K562 (cell line): ENCODE results near the gene AGAP1. TPM values are rescaled to one million over a fixed set of nuclear protein-coding genes. Genes with fewer than 3 reads are reported as not detected.

Experiments used
- ARID2 ChIP-seq: fragments of 450-650 bp; IDR thresholded peaks from 2 replicates; pipeline ENCODE4 v1.6.1; 2017; ENCODE audit warnings: antibody characterized with exemption, mild to moderate bottlenecking
- ARNT ChIP-seq, 2 experiments: fragments of 450-650 bp; IDR thresholded peaks; 2 replicates each; pipeline ENCODE4 v1.6.1; 2016; ENCODE audit warnings: mild to moderate bottlenecking in 1 of 2
- ATF1 ChIP-seq, 2 experiments: fragments of 450-650 bp in 1 of 2; IDR thresholded peaks; 2 replicates each; pipeline ENCODE4 v1.6.1; 2016; ENCODE audit warnings: missing compliant biosample characterization in 1 of 2, missing genetic modification characterization in 1 of 2
- CHAMP1 ChIP-seq: fragments of 450-650 bp; IDR thresholded peaks from 2 replicates; pipeline ENCODE4 v1.6.1; 2016; ENCODE audit warnings: mild to moderate bottlenecking
- FOXA3 ChIP-seq, 2 experiments: fragments of 450-650 bp in 1 of 2; sonication (generic) in 1 of 2; formaldehyde crosslinking; IDR thresholded peaks in 1 of 2; conservative IDR thresholded peaks in 1 of 2; 2 replicates each; pipeline versions ENCODE4 v1.4.0 to v1.8.0; 2020 to 2022; ENCODE audit warnings: mild to moderate bottlenecking in 2 of 2, missing genetic modification reagents in 1 of 2
- GATAD2A ChIP-seq: fragments of 450-650 bp; IDR thresholded peaks from 2 replicates; pipeline ENCODE4 v1.6.1; 2017
- MAFG ChIP-seq: fragments of 450-650 bp; conservative IDR thresholded peaks from 2 replicates; pipeline ENCODE4 v1.6.1; 2016; ENCODE audit warnings: missing genetic modification characterization, missing compliant biosample characterization
- MAX ChIP-seq: sonication (generic); formaldehyde crosslinking; IDR thresholded peaks from 2 replicates; pipeline ENCODE4 v1.9.0; 2022; ENCODE audit warnings: mild to moderate bottlenecking, missing genetic modification reagents
- NRF1 ChIP-seq, 2 experiments: fragments of 450-650 bp; IDR thresholded peaks in 1 of 2; conservative IDR thresholded peaks in 1 of 2; 2 replicates each; pipeline ENCODE4 v1.6.1; 2014; ENCODE audit warnings: mild to moderate bottlenecking in 2 of 2
- SMAD1 ChIP-seq: fragments of 150-350 bp; IDR thresholded peaks from 2 replicates; pipeline ENCODE4 v1.6.1; 2014; ENCODE audit warnings: low read length, low read depth; ENCODE audit not compliant: partially characterized antibody
- SMARCE1 ChIP-seq: fragments of 450-650 bp; IDR thresholded peaks from 2 replicates; pipeline ENCODE4 v1.7.1; 2016; ENCODE audit warnings: mild to moderate bottlenecking
- THAP7 ChIP-seq: fragments of 250-450 bp; sonication (Bioruptor Pico); IDR thresholded peaks from 2 replicates; pipeline ENCODE4 v1.5.0; 2021
- TRIM24 ChIP-seq, 2 experiments: fragments of 450-650 bp; IDR thresholded peaks; 2 replicates each; pipeline ENCODE4 v1.6.1; 2016
- polyA plus RNA-seq, 8 experiments: library from polyadenylated mRNA; depleted of rRNA in 4 of 8; stranded (reverse) in 5 of 8; unstranded in 3 of 8; fragments of >200 nt; fragmentation: Nextera tagmentation in 2 of 8; fragmentation: Illumina TruSeq in 1 of 8; extraction: Ambion mirVana in 2 of 8; extraction: Trizol in 1 of 8; gene quantifications; 2 replicates each; pipeline versions ENCODE4 v1.2.1 to v1.2.3, GENCODE V29; 2011 to 2014; ENCODE audit warnings: inconsistent platforms in 1 of 8, missing spikeins in 1 of 8
- total RNA-seq, 7 experiments: library from RNA; depleted of rRNA in 6 of 7; stranded (reverse); fragments of >200 nt in 6 of 7; fragmentation: Illumina TruSeq in 2 of 7; extraction: Trizol in 2 of 7; gene quantifications; 2 replicates each; pipeline versions ENCODE4 v1.2.1 to v1.2.3, GENCODE V29; 2011 to 2021; ENCODE audit warnings: low replicate concordance in 1 of 7
- TF ChIP-seq, protein P1 (sequence below): IDR thresholded peaks from 2 replicates; pipeline ENCODE4 v1.6.1; 2012; ENCODE audit warnings: low read depth, low read length, improper control_type of control experiment, borderline replicate concordance
- TF ChIP-seq, protein P2 (sequence below): fragments of 450-650 bp; IDR thresholded peaks from 2 replicates; pipeline ENCODE4 v1.6.1; 2014; ENCODE audit warnings: low read depth, mild to moderate bottlenecking, moderate library complexity, borderline replicate concordance
- TF ChIP-seq, protein P3 (sequence below), 2 experiments: fragments of 450-650 bp in 1 of 2; sonication (generic) in 1 of 2; formaldehyde crosslinking in 1 of 2; IDR thresholded peaks in 1 of 2; conservative IDR thresholded peaks in 1 of 2; 2 replicates each; pipeline versions ENCODE4 v1.6.1 to v1.8.1; 2016 to 2023; ENCODE audit warnings: mild to moderate bottlenecking in 2 of 2, moderate library complexity in 2 of 2, inconsistent platforms in 1 of 2, missing genetic modification reagents in 1 of 2
- TF ChIP-seq, protein P4 (sequence below): fragments of 250-450 bp; sonication (Bioruptor Pico); IDR thresholded peaks from 2 replicates; pipeline ENCODE4 v1.5.0; 2020; ENCODE audit warnings: mild to moderate bottlenecking, borderline replicate concordance

Gene AGAP1
- total and polyA plus RNA-seq, 9 of the 15 experiments (the other 6 are each of a cell fraction or from before 2014, with no cell fraction given): 1.3 to 24.0 (median 10.6) TPM

DNA sequence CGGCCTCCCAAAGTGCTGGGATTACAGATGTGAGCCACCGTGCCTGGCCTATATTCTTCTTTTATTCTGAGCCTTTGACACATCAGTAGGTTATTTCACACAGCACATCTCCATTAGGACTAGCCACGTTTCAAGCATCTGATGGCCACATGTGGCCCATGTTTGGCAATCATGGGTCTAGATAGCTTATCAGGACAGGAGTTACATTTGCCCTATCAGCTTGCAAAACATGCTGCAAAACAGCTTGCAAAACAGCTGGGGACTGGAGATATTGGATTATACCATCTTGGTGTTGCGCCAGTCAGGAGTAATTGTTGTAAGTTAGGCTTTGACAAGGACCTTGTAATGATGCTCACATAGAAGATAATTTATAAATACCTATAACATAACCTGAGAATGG is 579.4 kb downstream of the AGAP1 start (continued):
- TF ChIP-seq TRIM24 (IDR thresholded peaks at IDR 0.05): peak; percentile 98
- TF ChIP-seq, protein P1, sequence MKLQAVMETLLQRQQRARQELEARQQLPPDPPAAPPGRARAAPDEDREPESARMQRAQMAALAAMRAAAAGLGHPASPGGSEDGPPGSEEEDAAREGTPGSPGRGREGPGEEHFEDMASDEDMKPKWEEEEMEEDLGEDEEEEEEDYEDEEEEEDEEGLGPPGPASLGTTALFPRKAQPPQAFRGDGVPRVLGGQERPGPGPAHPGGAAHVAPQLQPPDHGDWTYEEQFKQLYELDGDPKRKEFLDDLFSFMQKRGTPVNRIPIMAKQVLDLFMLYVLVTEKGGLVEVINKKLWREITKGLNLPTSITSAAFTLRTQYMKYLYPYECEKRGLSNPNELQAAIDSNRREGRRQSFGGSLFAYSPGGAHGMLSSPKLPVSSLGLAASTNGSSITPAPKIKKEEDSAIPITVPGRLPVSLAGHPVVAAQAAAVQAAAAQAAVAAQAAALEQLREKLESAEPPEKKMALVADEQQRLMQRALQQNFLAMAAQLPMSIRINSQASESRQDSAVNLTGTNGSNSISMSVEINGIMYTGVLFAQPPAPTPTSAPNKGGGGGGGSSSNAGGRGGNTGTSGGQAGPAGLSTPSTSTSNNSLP: peak; percentile 37; the same call in 1 of the 2 replicates
- TF ChIP-seq NRF1 (conservative IDR thresholded peaks at IDR 0.05 in 1 of 2, IDR thresholded peaks at IDR 0.05 in 1 of 2): 0 out of 4 replicates have a peak, but pooled peaks of 1 of the 2 experiments have one; percentile 23
- TF ChIP-seq MAX (CRISPR knock-in tag): 0 out of 2 replicates have a peak, but pooled peaks have one; percentile 56
- TF ChIP-seq, protein P2, sequence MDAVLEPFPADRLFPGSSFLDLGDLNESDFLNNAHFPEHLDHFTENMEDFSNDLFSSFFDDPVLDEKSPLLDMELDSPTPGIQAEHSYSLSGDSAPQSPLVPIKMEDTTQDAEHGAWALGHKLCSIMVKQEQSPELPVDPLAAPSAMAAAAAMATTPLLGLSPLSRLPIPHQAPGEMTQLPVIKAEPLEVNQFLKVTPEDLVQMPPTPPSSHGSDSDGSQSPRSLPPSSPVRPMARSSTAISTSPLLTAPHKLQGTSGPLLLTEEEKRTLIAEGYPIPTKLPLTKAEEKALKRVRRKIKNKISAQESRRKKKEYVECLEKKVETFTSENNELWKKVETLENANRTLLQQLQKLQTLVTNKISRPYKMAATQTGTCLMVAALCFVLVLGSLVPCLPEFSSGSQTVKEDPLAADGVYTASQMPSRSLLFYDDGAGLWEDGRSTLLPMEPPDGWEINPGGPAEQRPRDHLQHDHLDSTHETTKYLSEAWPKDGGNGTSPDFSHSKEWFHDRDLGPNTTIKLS: peak; percentile 69
- TF ChIP-seq ARNT (IDR thresholded peaks at IDR 0.05): peak in 1 of 2 experiments; percentile 71; a peak in 1 of 4 replicates
- TF ChIP-seq, protein P3, sequence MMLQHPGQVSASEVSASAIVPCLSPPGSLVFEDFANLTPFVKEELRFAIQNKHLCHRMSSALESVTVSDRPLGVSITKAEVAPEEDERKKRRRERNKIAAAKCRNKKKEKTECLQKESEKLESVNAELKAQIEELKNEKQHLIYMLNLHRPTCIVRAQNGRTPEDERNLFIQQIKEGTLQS (IDR thresholded peaks at IDR 0.05): peak; percentile 52; the same call in 1 of the 2 replicates
- TF ChIP-seq, protein P3 (CRISPR knock-in tag; conservative IDR thresholded peaks at IDR 0.05): no peak
- TF ChIP-seq SMARCE1: peak; percentile 87
- TF ChIP-seq ARID2: no peak
- no peak for TF ChIP-seq GATAD2A
- TF ChIP-seq CHAMP1: peak; percentile 68; the same call in 1 of the 2 replicates
- peak in 1 of 2 experiments; percentile 49; a peak in 1 of 4 replicates for TF ChIP-seq FOXA3 (CRISPR knock-in tag; conservative IDR thresholded peaks at IDR 0.05 in 1 of 2, IDR thresholded peaks at IDR 0.05 in 1 of 2)
- TF ChIP-seq, protein P4, sequence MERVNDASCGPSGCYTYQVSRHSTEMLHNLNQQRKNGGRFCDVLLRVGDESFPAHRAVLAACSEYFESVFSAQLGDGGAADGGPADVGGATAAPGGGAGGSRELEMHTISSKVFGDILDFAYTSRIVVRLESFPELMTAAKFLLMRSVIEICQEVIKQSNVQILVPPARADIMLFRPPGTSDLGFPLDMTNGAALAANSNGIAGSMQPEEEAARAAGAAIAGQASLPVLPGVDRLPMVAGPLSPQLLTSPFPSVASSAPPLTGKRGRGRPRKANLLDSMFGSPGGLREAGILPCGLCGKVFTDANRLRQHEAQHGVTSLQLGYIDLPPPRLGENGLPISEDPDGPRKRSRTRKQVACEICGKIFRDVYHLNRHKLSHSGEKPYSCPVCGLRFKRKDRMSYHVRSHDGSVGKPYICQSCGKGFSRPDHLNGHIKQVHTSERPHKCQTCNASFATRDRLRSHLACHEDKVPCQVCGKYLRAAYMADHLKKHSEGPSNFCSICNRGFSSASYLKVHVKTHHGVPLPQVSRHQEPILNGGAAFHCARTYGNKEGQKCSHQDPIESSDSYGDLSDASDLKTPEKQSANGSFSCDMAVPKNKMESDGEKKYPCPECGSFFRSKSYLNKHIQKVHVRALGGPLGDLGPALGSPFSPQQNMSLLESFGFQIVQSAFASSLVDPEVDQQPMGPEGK: no peak
- peak; percentile 91 for TF ChIP-seq SMAD1
- 0 out of 2 replicates have a peak, but pooled peaks have one; percentile 5 for TF ChIP-seq MAFG (tag)
- TF ChIP-seq ATF1 (CRISPR knock-in tag; IDR thresholded peaks at IDR 0.05): no peak
- 0 out of 2 replicates have a peak, but pooled peaks have one; percentile 27 for TF ChIP-seq ATF1 (tag; IDR thresholded peaks at IDR 0.05)
- no peak for TF ChIP-seq THAP7 (CRISPR knock-in tag)
